ENCODE results near the gene PARP15. TPM values are rescaled to one million over a fixed set of nuclear protein-coding genes. Genes with fewer than 3 reads are reported as not detected.
A peak's percentile ranks its signal among the peaks of the same experiment; 100 is the strongest.
"Not testable (repeated sequence)": the region's sequence is repeated elsewhere in the genome, so short reads cannot be mapped to it uniquely, and the experiment has no call there.

Gene PARP15
- total RNA-seq, 1 experiment from 2014 or later = not detected

GRCh38 chr3:122665226-122665786 lies 87.9 kb downstream of the PARP15 start:
- no peak for DNase-seq (ENCODE audit: low read depth)

GRCh38 chr3:122665881-122666280 lies 88.4 kb downstream of the PARP15 start:
- DNase-seq (ENCODE audit: low read depth) = no peak

- peak; percentile 29 for DNase-seq (ENCODE audit: low read depth)
Measured at GRCh38 chr3:122668930-122669730, 91.7 kb downstream of the PARP15 start.

- DNase-seq (ENCODE audit: low read depth) = no peak
Measured at GRCh38 chr3:122671553-122671952, 94.1 kb downstream of the PARP15 start.

DNA sequence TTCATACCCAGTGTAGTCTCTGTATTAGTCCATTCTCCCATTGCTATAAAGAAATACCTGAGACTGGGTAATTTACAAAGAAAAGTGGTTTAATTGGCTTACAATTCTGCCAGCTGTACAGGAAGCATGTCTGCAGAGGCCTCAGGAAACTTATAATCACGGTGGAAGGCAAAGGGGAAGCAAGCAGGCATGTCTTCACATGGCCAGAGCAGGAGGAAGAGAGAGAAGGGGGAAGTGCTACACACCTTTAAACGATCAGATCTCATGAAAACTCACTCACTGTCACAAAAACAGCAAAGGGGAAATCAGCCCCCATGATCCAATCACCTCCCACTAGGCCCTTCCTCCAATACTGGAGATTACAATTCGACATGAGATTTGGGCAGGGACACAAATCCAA lies 96.9 kb downstream of the PARP15 start:
- DNase-seq (ENCODE audit: low read depth) = no peak

DNA sequence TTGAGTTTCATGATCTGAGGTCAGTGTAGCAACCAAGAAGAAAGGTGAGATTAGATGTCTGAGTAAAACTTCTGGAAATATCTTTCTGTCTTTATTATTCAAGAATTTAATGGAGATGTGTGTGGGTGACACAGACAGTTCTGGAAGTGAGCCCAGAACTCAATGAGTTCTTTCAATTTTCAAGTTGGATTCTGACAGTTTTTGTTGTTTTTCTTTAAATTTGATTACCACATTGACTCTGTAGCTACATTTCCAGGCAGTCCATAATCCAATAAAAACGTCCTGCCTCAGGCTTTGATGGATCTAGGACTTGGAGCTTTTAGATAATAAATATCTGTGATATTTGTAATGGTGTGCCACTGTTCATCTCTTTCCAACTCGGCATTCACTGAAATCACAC lies 99.3 kb downstream of the PARP15 start:
- no peak for DNase-seq (ENCODE audit: low read depth)

DNA sequence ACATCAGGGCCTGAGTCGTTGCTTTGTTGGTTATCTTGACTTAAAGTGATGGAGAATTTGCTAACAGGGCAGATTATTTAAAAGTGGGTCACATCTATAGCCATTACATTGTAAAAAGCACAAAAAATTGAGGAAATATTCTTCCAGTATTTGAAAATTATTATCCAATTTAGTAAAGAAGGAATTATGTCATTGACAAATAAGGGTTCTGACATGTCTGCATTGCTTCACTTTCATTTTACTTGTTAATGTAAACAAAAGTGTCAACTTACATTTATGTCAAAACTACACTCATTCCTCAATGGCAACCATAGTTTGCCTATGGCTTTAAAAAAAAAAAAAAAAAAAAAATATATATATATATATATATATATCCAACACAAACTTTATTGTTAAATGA lies 99.8 kb downstream of the PARP15 start:
- no peak for DNase-seq (ENCODE audit: low read depth)

DNA sequence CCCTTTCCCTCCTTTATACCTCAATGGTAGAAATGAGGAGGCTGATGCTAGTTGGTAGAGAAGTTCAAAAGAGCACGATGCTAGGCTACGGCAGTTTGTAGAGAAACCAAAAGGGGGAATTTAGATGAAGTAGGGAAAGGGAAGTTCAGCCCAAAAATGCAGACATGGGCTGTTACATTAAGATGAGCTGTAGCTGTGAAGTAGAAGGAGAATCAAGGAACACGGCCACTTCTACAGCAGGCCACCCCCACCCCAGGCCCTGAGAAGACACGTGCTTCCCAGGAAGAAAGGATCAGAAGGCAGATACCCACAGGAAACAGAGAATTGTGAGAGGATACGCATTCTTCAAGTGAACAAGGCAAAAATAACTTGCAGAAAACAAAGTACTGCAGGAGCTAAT lies 101.1 kb downstream of the PARP15 start:
- no peak for DNase-seq (ENCODE audit: low read depth)

DNA sequence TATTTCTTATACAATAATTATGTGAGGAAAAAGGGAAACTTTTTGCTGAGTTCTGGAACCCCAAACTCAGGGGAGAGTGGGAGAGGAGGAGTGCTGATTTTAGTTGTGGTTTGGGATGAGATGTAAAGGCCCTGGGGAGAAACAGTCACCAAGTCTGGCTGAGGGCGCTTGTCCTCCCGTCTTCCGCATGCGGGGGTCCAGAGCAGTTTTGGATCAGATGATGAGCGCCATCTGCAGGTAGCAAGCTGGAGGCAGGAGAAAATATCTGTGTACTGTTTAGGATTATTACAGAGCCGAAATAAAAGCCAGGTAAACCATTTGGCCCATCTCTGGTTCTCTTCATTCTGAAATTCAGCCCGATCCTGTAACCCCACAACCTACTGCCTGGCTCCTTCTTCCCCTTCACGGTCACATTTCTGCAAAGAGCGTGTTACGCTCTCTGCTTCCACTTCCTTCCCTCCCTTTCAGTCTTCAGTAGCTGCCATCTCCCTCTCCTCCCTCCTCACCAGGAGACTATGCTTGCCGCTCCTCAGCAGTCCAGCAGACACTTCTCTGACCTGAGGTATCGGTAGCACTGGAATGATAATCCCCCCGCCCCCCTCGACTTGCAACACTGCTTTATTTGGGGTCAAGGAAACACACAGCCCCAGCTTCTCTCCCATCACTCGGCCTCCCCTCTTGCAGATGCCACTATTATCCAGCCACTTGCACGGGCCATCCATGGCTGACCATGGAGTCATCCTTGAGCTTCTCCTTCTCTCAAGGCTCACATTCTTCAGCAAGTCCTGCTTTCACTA lies 101.8 kb downstream of the PARP15 start:
- peak; percentile 71 for DNase-seq (ENCODE audit: low read depth)

- DNase-seq (ENCODE audit: low read depth) = peak; percentile 35
Measured at GRCh38 chr3:122679882-122680474, 102.5 kb downstream of the PARP15 start.

DNA sequence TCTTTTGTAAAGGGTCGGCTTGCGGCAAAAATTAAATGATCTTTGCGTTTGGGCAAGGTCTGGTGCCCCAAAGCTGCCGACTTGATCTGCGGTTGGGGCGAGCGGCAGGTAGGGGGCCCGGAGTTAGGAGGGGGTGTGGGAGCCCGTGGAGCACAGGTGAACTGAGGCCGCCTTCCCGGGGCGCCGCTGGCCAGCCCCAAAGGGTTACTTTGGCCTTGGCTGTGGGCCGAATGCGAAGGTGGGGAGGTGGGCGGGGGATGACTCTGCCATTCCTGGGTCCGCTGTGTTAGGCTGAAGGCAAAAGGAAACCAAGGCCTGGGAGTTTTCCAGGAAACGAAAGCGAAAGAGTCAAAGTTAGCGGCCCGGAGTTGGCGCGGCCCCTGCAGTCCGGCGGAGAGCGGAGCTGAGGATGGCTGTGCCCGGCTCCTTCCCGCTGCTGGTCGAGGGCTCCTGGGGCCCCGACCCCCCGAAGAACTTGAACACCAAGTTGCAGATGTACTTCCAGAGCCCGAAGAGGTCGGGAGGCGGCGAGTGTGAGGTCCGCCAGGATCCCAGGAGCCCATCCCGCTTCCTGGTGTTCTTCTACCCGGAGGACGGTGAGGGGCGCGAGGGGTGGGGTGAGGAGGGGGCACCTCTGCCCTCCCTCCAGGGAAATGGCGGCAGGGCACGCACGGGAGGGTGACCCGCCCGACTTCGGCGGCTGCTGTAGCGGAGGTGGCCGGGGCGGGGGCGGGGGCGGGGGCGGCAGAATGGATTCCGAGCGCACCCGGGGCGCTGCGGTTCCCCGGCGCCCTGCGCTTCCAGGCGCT lies 103.2 kb downstream of the PARP15 start, which contains the start of gene PARP14:
Gene PARP14, plus strand, starts transcription at position 365 of the 809 bp plus-strand sequence. Its CDS starts 45 bp downstream, at position 410.
- DNase-seq (ENCODE audit: low read depth) = peak; percentile 62

DNA sequence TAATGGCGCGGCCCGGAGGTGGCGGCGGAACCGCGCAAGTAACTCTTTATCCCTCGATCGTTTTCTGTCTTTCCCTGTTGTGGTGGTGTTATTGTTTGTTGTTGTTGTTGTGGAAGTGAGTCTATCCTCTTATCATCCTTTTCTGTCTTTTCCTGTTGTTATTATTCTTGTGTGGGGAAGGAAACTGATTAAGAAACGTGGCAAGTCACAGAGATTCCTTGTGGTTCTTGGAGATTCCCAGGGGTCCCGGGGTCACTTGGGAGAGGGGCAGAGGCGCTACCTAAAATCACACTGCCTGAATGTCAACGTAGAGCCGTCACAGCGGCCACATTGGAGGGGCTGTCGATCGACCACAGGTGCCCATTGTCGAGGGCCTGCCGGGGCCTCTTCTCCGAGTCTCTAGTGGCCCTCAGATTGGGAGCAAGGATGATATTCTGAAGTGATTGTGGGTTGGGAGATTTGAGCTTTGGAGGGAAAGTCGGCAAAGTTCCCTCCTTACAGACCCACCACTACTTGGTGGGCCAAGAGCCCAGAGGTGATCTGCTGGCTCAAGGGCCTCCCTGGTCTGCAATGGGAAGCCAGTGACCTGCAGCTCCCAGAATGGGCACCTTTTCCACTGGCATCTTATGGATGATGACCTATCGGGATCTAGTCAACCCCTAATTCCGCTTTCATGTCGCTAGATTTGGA lies 104.0 kb downstream of the PARP15 start:
- no peak for DNase-seq (ENCODE audit: low read depth)

GRCh38 chr3:122681974-122682409 lies 104.5 kb downstream of the PARP15 start:
- no peak for DNase-seq (ENCODE audit: low read depth)

DNA sequence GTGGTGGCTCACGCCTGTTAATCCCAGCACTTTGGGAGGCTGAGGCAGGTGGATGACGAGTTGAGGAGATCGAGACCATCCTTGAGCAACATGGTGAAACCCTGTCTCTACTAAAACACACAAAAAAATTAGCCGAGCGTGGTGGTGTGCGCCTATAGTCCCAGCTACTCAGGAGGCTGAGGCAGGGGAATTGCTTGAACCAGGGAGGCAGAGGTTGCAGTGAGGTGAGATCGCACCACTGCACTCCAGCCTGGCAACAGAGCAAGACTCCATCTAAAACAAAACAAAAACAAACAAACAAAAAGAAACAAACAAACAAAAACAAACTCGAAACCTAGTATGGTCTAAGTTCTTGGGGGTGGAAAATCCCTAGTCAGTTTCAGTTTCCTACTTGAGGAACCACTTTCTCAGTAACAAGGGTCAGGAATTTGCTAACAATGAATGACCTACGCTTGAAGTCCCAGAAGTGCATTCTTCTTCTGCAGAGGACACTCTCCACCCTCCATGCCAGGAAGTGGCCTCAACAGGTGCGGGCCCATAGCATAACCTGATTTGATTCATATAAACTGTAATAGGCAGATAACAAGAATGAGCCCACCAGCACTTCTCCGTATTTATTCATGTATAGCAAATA lies 105.4 kb downstream of the PARP15 start:
- not testable (repeated sequence) for DNase-seq (ENCODE audit: low read depth)

DNA sequence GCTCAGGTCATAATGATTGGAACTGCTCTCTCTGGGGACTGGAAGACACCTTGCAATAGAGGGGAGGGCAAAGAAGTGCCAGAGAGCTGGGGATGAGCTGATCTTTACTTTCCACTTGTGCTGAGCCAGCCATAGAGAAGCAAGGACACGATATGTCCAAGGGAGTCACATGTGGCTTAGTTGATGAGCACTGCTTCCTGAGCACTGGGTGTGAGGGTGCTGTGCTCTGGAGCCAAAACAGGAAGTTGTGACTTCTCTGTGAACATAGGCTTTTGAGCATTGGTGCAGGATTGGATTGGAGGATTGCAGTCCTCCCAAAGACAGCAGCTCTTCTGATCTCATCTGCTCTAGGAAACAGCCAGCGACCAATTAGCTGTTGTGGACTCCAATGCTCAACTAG lies 109.8 kb downstream of the PARP15 start:
- DNase-seq (ENCODE audit: low read depth) = no peak

Other genes starting within 250 kb of the PARP15 start
- 37.6 and 37.8 TPM in 2 replicates for gene MIX23, start 194.4 kb upstream of the PARP15 start, total RNA-seq (2014; rRNA removed)
- 27.6 and 32.3 TPM in 2 replicates for gene FAM162A, start 193.5 kb upstream of the PARP15 start, total RNA-seq (2014; rRNA removed)
- 4.7 and 6.0 TPM in 2 replicates for gene WDR5B, start 161.6 kb upstream of the PARP15 start, total RNA-seq (2014; rRNA removed)
- 28.0 and 34.6 TPM in 2 replicates for gene KPNA1, start 62.7 kb upstream of the PARP15 start, total RNA-seq (2014; rRNA removed)
- 9.0 and 21.3 TPM in 2 replicates for gene PARP9, start 13.3 kb upstream of the PARP15 start, total RNA-seq (2014; rRNA removed)
- 13.2 and 24.9 TPM in 2 replicates for gene DTX3L, start 13.3 kb upstream of the PARP15 start, total RNA-seq (2014; rRNA removed)
- gene PARP14, start 103.2 kb downstream of the PARP15 start, total RNA-seq (2014; rRNA removed) = 3.7 and 10.9 TPM in 2 replicates
- 6.1 and 7.1 TPM in 2 replicates for gene HSPBAP1, start 216.2 kb downstream of the PARP15 start, total RNA-seq (2014; rRNA removed)
- 20.8 and 24.2 TPM in 2 replicates for gene SLC49A4, start 217.4 kb downstream of the PARP15 start, total RNA-seq (2014; rRNA removed)

Data from LHCN-M2 (cell line).